H1 (cell line): ENCODE results near the gene MACROD2. TPM values are rescaled to one million over a fixed set of nuclear protein-coding genes. Genes with fewer than 3 reads are reported as not detected.

ENCODE experiments used
- CTCF ChIA-PET: fragments of 300-600 bp; sonication (Branson Sonifier 250); formaldehyde crosslinking; loops from one replicate; lab custom pipeline; 2021; ENCODE audit not compliant: partially characterized antibody; lab: Charles Lee
- POLR2A ChIA-PET: fragments of 300-600 bp; sonication (Branson Sonifier 250); formaldehyde crosslinking; loops from one replicate; lab custom pipeline; 2021; ENCODE audit warnings: inconsistent platforms; ENCODE audit not compliant: partially characterized antibody; lab: Charles Lee
- DNase-seq, 2 experiments: peaks; one replicate each; pipeline versions ENCODE4 v3.0.0 to v3.0.0-alpha.2; 2010 to 2022; ENCODE audit warnings: low spot score in 2 of 2, low read depth in 1 of 2, mixed read lengths in 1 of 2
- FAIRE-seq: peaks from 2 replicates; lab custom pipeline; 2011; peaks lifted over from hg19 to GRCh38; lab: Jason Lieb, UNC
- H2AFZ ChIP-seq: 2 replicates; pipeline ENCODE4 v1.8.1; 2012; ENCODE audit warnings: low read length, inconsistent platforms
- H2AK5ac ChIP-seq: 2 replicates; pipeline ENCODE4 v1.6.1; 2013; ENCODE audit warnings: low read depth, low read length
- H2BK120ac ChIP-seq: replicated peaks from 2 replicates; pipeline ENCODE3; 2013; ENCODE audit warnings: low read depth, low read length, inconsistent platforms
- H2BK12ac ChIP-seq: 2 replicates; pipeline ENCODE4 v1.6.1; 2013; ENCODE audit warnings: low read depth, low read length
- H2BK15ac ChIP-seq: 2 replicates; pipeline ENCODE4 v1.6.1; 2013; ENCODE audit warnings: low read length
- H2BK20ac ChIP-seq: 2 replicates; pipeline ENCODE4 v1.6.1; 2013; ENCODE audit warnings: low read length
- H2BK5ac ChIP-seq: 2 replicates; pipeline ENCODE4 v1.6.1; 2013; ENCODE audit warnings: low read depth, low read length
- H3K14ac ChIP-seq: 2 replicates; pipeline ENCODE4 v1.6.1; 2013; ENCODE audit warnings: inconsistent platforms; ENCODE audit not compliant: insufficient read length
- H3K18ac ChIP-seq: 2 replicates; pipeline ENCODE4 v1.6.1; 2013; ENCODE audit warnings: low read length; ENCODE audit errors: extremely low read depth
- H3K23ac ChIP-seq: 2 replicates; pipeline ENCODE4 v1.6.1; 2013; ENCODE audit warnings: inconsistent platforms; ENCODE audit not compliant: insufficient read length
- H3K23me2 ChIP-seq: 2 replicates; pipeline ENCODE4 v1.6.1; 2013; ENCODE audit warnings: low read depth, low read length
- H3K27ac ChIP-seq: 2 replicates; pipeline ENCODE4 v1.6.1; 2011; ENCODE audit warnings: low read depth, low read length, inconsistent platforms
- H3K27me3 ChIP-seq, 4 experiments: replicated peaks in 1 of 4; 1 replicate in 1 of 4; 2 replicates in 3 of 4; pipeline versions ENCODE4 v1.6.1 to v1.8.1; 2011 to 2013; ENCODE audit warnings: low read length in 3 of 4, mild to moderate bottlenecking in 3 of 4, inconsistent platforms in 2 of 4, mixed read lengths in 2 of 4, moderate library complexity in 1 of 4; ENCODE audit not compliant: control insufficient read depth in 3 of 4, insufficient read depth in 3 of 4; ENCODE audit errors: extremely low read depth in 1 of 4
- H3K36me3 ChIP-seq, 4 experiments: 2 replicates each; pipeline versions ENCODE4 v1.6.1 to v1.8.1; 2011 to 2013; ENCODE audit warnings: mild to moderate bottlenecking in 4 of 4, low read length in 3 of 4, moderate library complexity in 2 of 4, control low read depth in 1 of 4, inconsistent platforms in 1 of 4; ENCODE audit not compliant: insufficient read depth in 4 of 4, control insufficient read depth in 2 of 4
- H3K4ac ChIP-seq: replicated peaks from 2 replicates; pipeline ENCODE3; 2013; ENCODE audit warnings: low read length, low read depth, mixed read lengths, inconsistent platforms; ENCODE audit not compliant: insufficient read length
- H3K4me1 ChIP-seq, 4 experiments: replicated peaks in 1 of 4; 1 replicate in 1 of 4; 2 replicates in 3 of 4; pipeline versions ENCODE4 v1.6.1 to v1.8.1; 2011 to 2013; ENCODE audit warnings: low read length in 3 of 4, inconsistent platforms in 2 of 4, mixed read lengths in 1 of 4; ENCODE audit not compliant: insufficient read depth in 4 of 4, control insufficient read depth in 3 of 4
- H3K4me2 ChIP-seq, 2 experiments: 2 replicates each; pipeline versions ENCODE4 v1.6.1 to v1.8.1; 2011 to 2013; ENCODE audit warnings: low read depth in 2 of 2, low read length in 2 of 2, control low read depth in 1 of 2, inconsistent platforms in 1 of 2, mild to moderate bottlenecking in 1 of 2; ENCODE audit not compliant: insufficient read depth in 1 of 2
- H3K4me3 ChIP-seq, 4 experiments: fragments of 200-600, 300-600 bp in 1 of 4; sonication (generic), shearing (Covaris generic), sonication (Bioruptor Twin) in 1 of 4; 2 replicates each; pipeline versions ENCODE4 v1.5.1 to v1.8.1; 2011 to 2016; ENCODE audit warnings: low read length in 4 of 4, low read depth in 3 of 4, control low read depth in 2 of 4, inconsistent platforms in 2 of 4, mild to moderate bottlenecking in 2 of 4, mixed read lengths in 1 of 4, moderate library complexity in 1 of 4; ENCODE audit not compliant: insufficient read depth in 2 of 4; ENCODE audit errors: extremely low read depth in 1 of 4
- H3K56ac ChIP-seq: replicated peaks from 2 replicates; pipeline ENCODE3; 2013; ENCODE audit warnings: low read depth, mild to moderate bottlenecking, mixed read lengths, low read length, inconsistent platforms; ENCODE audit not compliant: insufficient read length
- H3K79me1 ChIP-seq: 2 replicates; pipeline ENCODE4 v1.6.1; 2013; ENCODE audit warnings: low read depth, low read length, control low read depth
- H3K79me2 ChIP-seq, 2 experiments: 2 replicates each; pipeline versions ENCODE4 v1.6.1 to v1.8.1; 2012 to 2013; ENCODE audit warnings: low read length in 2 of 2, mild to moderate bottlenecking in 2 of 2, inconsistent platforms in 1 of 2; ENCODE audit not compliant: insufficient read depth in 2 of 2, control insufficient read depth in 1 of 2
- H3K9ac ChIP-seq, 4 experiments: replicated peaks in 1 of 4; 1 replicate in 1 of 4; 2 replicates in 3 of 4; pipeline versions ENCODE4 v1.6.1 to v1.8.1; 2011 to 2013; ENCODE audit warnings: low read depth in 3 of 4, low read length in 3 of 4, control low read depth in 2 of 4, mild to moderate bottlenecking in 2 of 4, moderate library complexity in 2 of 4, inconsistent platforms in 1 of 4; ENCODE audit errors: extremely low read depth in 1 of 4
- H3K9me3 ChIP-seq, 2 experiments: 2 replicates each; pipeline versions ENCODE4 v1.6.1 to v1.8.1; 2012 to 2013; ENCODE audit warnings: mild to moderate bottlenecking in 2 of 2, moderate library complexity in 2 of 2, control low read depth in 1 of 2, inconsistent platforms in 1 of 2, low read depth in 1 of 2, low read length in 1 of 2, mixed read lengths in 1 of 2; ENCODE audit not compliant: insufficient read depth in 2 of 2
- H4K20me1 ChIP-seq, 2 experiments: replicated peaks in 1 of 2; 2 replicates each; pipeline versions ENCODE3 to v1.8.1; 2011 to 2013; ENCODE audit warnings: inconsistent platforms in 2 of 2, low read length in 2 of 2, mild to moderate bottlenecking in 1 of 2; ENCODE audit not compliant: insufficient read depth in 2 of 2, control insufficient read depth in 1 of 2
- H4K5ac ChIP-seq: 2 replicates; pipeline ENCODE4 v1.6.1; 2013; ENCODE audit warnings: low read length, low read depth, mixed read lengths, inconsistent platforms; ENCODE audit not compliant: insufficient read length
- H4K8ac ChIP-seq: 2 replicates; pipeline ENCODE4 v1.8.0; 2013; ENCODE audit warnings: mild to moderate bottlenecking, moderate library complexity, low read length, inconsistent platforms; ENCODE audit not compliant: insufficient read depth; ENCODE audit errors: extremely low read depth
- H4K91ac ChIP-seq: replicated peaks from 2 replicates; pipeline ENCODE3; 2013; ENCODE audit warnings: low read length, mixed read lengths, inconsistent platforms; ENCODE audit not compliant: insufficient read length
- CHD1 ChIP-seq: IDR thresholded peaks from 2 replicates; pipeline ENCODE4 v1.6.1; 2012; ENCODE audit warnings: low read depth, low read length, improper control_type of control experiment
- CREB1 ChIP-seq: IDR thresholded peaks from 2 replicates; pipeline ENCODE4 v1.6.1; 2012; ENCODE audit warnings: inconsistent platforms
- JUN ChIP-seq: IDR thresholded peaks from 2 replicates; pipeline ENCODE4 v1.6.1; 2011; ENCODE audit warnings: low read depth, mild to moderate bottlenecking, improper control_type of control experiment, low read length
- MAFK ChIP-seq: IDR thresholded peaks from 2 replicates; pipeline ENCODE4 v1.6.1; 2012; ENCODE audit warnings: low read depth, mild to moderate bottlenecking, improper control_type of control experiment, low read length
- RNF2 ChIP-seq: fragments of 200-900, 300-1000 bp; sonication (generic); IDR thresholded peaks from 2 replicates; pipeline ENCODE4 v1.7.1; 2016; ENCODE audit warnings: borderline replicate concordance, low read depth, mild to moderate bottlenecking, antibody characterized with exemption, low read length; ENCODE audit not compliant: poor library complexity, severe bottlenecking; ENCODE audit errors: missing control alignments
- TAF1 ChIP-seq: IDR thresholded peaks from 2 replicates; pipeline ENCODE4 v1.6.1; 2011; ENCODE audit warnings: mild to moderate bottlenecking, low read depth, low read length
- TBP ChIP-seq: IDR thresholded peaks from 2 replicates; pipeline ENCODE4 v1.6.1; 2011; ENCODE audit warnings: low read depth, low read length, improper control_type of control experiment
- TEAD4 ChIP-seq: IDR thresholded peaks from 2 replicates; pipeline ENCODE4 v1.6.1; 2012; ENCODE audit warnings: low read depth, low read length, inconsistent platforms, mixed read lengths
- WGBS, 2 experiments: shearing (Covaris generic) in 1 of 2; methylation state at CpG; one replicate each; pipeline versions ENCODE4 v1.1.6 to v1.1.7; 2013 to 2015; ENCODE audit warnings: low lambda C conversion rate in 2 of 2, mixed read lengths in 2 of 2, inconsistent platforms in 1 of 2, low coverage in 1 of 2, missing lambda C conversion rate in 1 of 2; ENCODE audit not compliant: insufficient replicate concordance in 2 of 2, insufficient coverage in 1 of 2, insufficient read length in 1 of 2; ENCODE audit errors: extremely low coverage in 1 of 2, missing lambda C conversion rate in 1 of 2; 5-methylcytosine and 5-hydroxymethylcytosine counted together
- polyA plus RNA-seq, 7 experiments: library from polyadenylated mRNA; depleted of rRNA in 3 of 7; stranded (reverse) in 5 of 7; unstranded in 2 of 7; fragments of >200 nt in 5 of 7; fragments of 200-250 nt in 2 of 7; gene quantifications; 1 replicate in 5 of 7; 2 replicates in 1 of 7; 4 replicates in 1 of 7; pipeline versions ENCODE4 v1.2.1 to v1.2.3, GENCODE V29; 2011 to 2013; ENCODE audit warnings: missing spikeins in 2 of 7, mixed read lengths in 2 of 7
- total RNA-seq: library from RNA; stranded (reverse); fragmentation: NEBNext Ultra II Directional; extraction: Animal tissue kit (Norgen Biotek cat#: 25700); gene quantifications from 2 replicates; pipeline ENCODE4 v1.2.1, GENCODE V29; 2021
- TF ChIP-seq, protein P1 (sequence below): IDR thresholded peaks from 2 replicates; pipeline ENCODE4 v1.6.1; 2012; ENCODE audit warnings: inconsistent platforms
- TF ChIP-seq, protein P2 (sequence below): IDR thresholded peaks from 2 replicates; pipeline ENCODE4 v1.6.1; 2012; ENCODE audit warnings: inconsistent platforms
- TF ChIP-seq, protein P3 (sequence below): IDR thresholded peaks from 2 replicates; pipeline ENCODE4 v1.6.1; 2011; ENCODE audit warnings: low read length, improper control_type of control experiment

MACROD2 gene
- total and polyA plus RNA-seq, 2 of the 8 experiments (the other 6 are each of a cell fraction or from before 2014, with no cell fraction given), result 0.70 to 3.9 TPM

DNA sequence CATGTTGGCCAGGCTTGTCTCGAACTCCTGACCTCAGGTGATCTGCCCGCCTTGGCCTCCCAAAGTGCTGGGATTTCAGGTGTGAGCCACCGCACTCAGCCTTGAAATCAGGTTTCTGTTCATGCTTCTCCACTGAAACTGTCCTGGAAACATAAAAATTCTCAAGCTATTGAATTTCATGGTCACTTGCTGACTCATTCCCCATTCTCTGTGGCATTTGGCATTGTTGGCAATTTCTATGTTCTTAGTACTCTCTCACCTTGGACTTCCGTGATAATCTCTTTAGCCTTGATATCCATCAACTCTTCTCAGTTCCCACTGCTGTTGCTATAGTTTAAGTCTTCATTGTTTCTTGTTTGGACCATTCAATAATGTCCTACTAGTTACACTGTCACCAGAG, 11.1 kb upstream of the MACROD2 start:
- Histone ChIP-seq H3K4me1 (no peaks in the 10 kb centered on the region), H3K18ac (no peak overlapping the region), H3K9me3 (no peaks in the 10 kb centered on the region), H3K4me2 (no peak overlapping the region), H3K4ac (no peak overlapping the region), H3K79me2 (no peaks in the 10 kb centered on the region), H4K20me1 (no peaks in the 10 kb centered on the region), H3K56ac (no peak overlapping the region), H3K4me3 (no peak overlapping the region), H4K91ac (no peak overlapping the region), H2BK5ac (no peak overlapping the region), H2BK12ac (no peak overlapping the region), H2AFZ (no peak overlapping the region), H3K14ac (no peak overlapping the region), H2BK120ac (no peak overlapping the region), H2BK15ac (no peak overlapping the region), H3K9ac (no peak overlapping the region), H4K5ac (no peak overlapping the region), H2AK5ac (no peak overlapping the region), H3K23me2 (no peaks in the 10 kb centered on the region), H3K23ac (no peak overlapping the region), H3K36me3 (no peaks in the 10 kb centered on the region), H3K27me3 (no peaks in the 10 kb centered on the region), H3K27ac (no peak overlapping the region), H4K8ac (no peak overlapping the region), H2BK20ac (no peak overlapping the region), H3K79me1 (no peaks in the 10 kb centered on the region)
- no peak for TF ChIP-seq JUN
- TF ChIP-seq MAFK, result no peak
- TF ChIP-seq TAF1, result no peak
- TF ChIP-seq CHD1, result no peak
- TF ChIP-seq, protein P1, sequence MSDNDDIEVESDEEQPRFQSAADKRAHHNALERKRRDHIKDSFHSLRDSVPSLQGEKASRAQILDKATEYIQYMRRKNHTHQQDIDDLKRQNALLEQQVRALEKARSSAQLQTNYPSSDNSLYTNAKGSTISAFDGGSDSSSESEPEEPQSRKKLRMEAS, result no peak
- TF ChIP-seq, protein P2, sequence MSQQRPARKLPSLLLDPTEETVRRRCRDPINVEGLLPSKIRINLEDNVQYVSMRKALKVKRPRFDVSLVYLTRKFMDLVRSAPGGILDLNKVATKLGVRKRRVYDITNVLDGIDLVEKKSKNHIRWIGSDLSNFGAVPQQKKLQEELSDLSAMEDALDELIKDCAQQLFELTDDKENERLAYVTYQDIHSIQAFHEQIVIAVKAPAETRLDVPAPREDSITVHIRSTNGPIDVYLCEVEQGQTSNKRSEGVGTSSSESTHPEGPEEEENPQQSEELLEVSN, result no peak
- no peak for TF ChIP-seq RNF2
- no peak for TF ChIP-seq TEAD4
- TF ChIP-seq TBP, result no peak
- TF ChIP-seq, protein P3, sequence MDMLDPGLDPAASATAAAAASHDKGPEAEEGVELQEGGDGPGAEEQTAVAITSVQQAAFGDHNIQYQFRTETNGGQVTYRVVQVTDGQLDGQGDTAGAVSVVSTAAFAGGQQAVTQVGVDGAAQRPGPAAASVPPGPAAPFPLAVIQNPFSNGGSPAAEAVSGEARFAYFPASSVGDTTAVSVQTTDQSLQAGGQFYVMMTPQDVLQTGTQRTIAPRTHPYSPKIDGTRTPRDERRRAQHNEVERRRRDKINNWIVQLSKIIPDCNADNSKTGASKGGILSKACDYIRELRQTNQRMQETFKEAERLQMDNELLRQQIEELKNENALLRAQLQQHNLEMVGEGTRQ, result no peak
- no peak for TF ChIP-seq CREB1
- 79% methylated on average over 4 of the region's 4 CpGs; no CpG with 5 or more reads in 1 of the 2 experiments for WGBS, 2 experiments
- ChIA-PET POLR2A (no interaction called here), CTCF (interaction anchor here (0.9 to 2.1 kb wide), 2 partner anchors 16 to 31 kb away, joined by 3 to 6 read pairs; no protein-coding TSS in a partner anchor)
- DNase-seq (no peak), FAIRE-seq (no peak)
